Neuronal stem cell (in vitro differentiated cells): ENCODE data around the gene SCAMP3.

Source experiments
- DNase-seq: peaks from one replicate; pipeline ENCODE4 v3.0.0-alpha.2; 2013; ENCODE audit warnings: low spot score
- H2AFZ ChIP-seq: one replicate; pipeline ENCODE4 v1.6.1; 2013; ENCODE audit warnings: mild to moderate bottlenecking, low read length, inconsistent platforms
- H2AK5ac ChIP-seq: 2 replicates; pipeline ENCODE4 v1.6.1; 2013; ENCODE audit warnings: low read depth, mild to moderate bottlenecking, inconsistent platforms, low read length, moderate library complexity, mixed read lengths
- H2BK120ac ChIP-seq: 2 replicates; pipeline ENCODE4 v1.6.1; 2013; ENCODE audit warnings: low read depth, mild to moderate bottlenecking, inconsistent platforms, low read length, moderate library complexity, mixed read lengths
- H2BK12ac ChIP-seq: one replicate; pipeline ENCODE4 v1.6.1; 2013; ENCODE audit warnings: low read length, inconsistent platforms
- H2BK15ac ChIP-seq: 2 replicates; pipeline ENCODE4 v1.6.1; 2013; ENCODE audit warnings: mild to moderate bottlenecking, low read length, inconsistent platforms, mixed read lengths
- H2BK5ac ChIP-seq: one replicate; pipeline ENCODE4 v1.6.1; 2013; ENCODE audit warnings: inconsistent platforms, mild to moderate bottlenecking, low read length, moderate library complexity
- H3K14ac ChIP-seq: one replicate; pipeline ENCODE4 v1.6.1; 2013; ENCODE audit warnings: low read length, inconsistent platforms
- H3K18ac ChIP-seq: 2 replicates; pipeline ENCODE4 v1.6.1; 2013; ENCODE audit warnings: low read length, inconsistent platforms
- H3K23ac ChIP-seq: 2 replicates; pipeline ENCODE4 v1.6.1; 2013; ENCODE audit warnings: low read depth, mild to moderate bottlenecking, mixed read lengths, low read length, inconsistent platforms; ENCODE audit not compliant: poor library complexity
- H3K27ac ChIP-seq: replicated peaks from 3 replicates; pipeline ENCODE4 v1.5.1; 2013; ENCODE audit warnings: low read length, inconsistent platforms
- H3K27me3 ChIP-seq, 3 experiments: 2 replicates each; pipeline ENCODE4 v1.6.1; 2013; ENCODE audit warnings: low read length in 3 of 3, mild to moderate bottlenecking in 2 of 3, inconsistent platforms in 1 of 3, low read depth in 1 of 3, mixed read lengths in 1 of 3, moderate library complexity in 1 of 3; ENCODE audit not compliant: control insufficient read depth in 3 of 3, insufficient read depth in 3 of 3
- H3K36me3 ChIP-seq, 2 donors: replicated peaks in 1 of 2; 2 replicates each; pipeline ENCODE4 v1.6.1; 2013; ENCODE audit warnings: low read length in 2 of 2; ENCODE audit not compliant: control insufficient read depth in 2 of 2, insufficient read depth in 2 of 2
- H3K4ac ChIP-seq: 2 replicates; pipeline ENCODE4 v1.6.1; 2013; ENCODE audit warnings: inconsistent platforms, mild to moderate bottlenecking, low read length, moderate library complexity
- H3K4me1 ChIP-seq, 2 donors: 1 replicate in 1 of 2; 2 replicates in 1 of 2; pipeline ENCODE4 v1.6.1; 2013; ENCODE audit warnings: low read length in 2 of 2, low read depth in 1 of 2; ENCODE audit not compliant: control insufficient read depth in 2 of 2, insufficient read depth in 1 of 2
- H3K4me2 ChIP-seq: one replicate; pipeline ENCODE4 v1.6.1; 2013; ENCODE audit warnings: mild to moderate bottlenecking, low read length, inconsistent platforms; ENCODE audit not compliant: insufficient read depth, poor library complexity, severe bottlenecking
- H3K4me3 ChIP-seq, 2 donors: 2 replicates each; pipeline ENCODE4 v1.5.1; 2013; ENCODE audit warnings: low read length in 2 of 2, mild to moderate bottlenecking in 2 of 2, inconsistent platforms in 1 of 2, moderate library complexity in 1 of 2
- H3K79me1 ChIP-seq: one replicate; pipeline ENCODE4 v1.6.1; 2013; ENCODE audit warnings: low read depth, mild to moderate bottlenecking, inconsistent platforms, low read length, moderate library complexity
- H3K9ac ChIP-seq: one replicate; pipeline ENCODE4 v1.6.1; 2013; ENCODE audit warnings: mild to moderate bottlenecking, low read depth, low read length, inconsistent platforms; ENCODE audit not compliant: poor library complexity
- H3K9me3 ChIP-seq, 2 donors: replicated peaks in 1 of 2; 2 replicates each; pipeline versions ENCODE3 to v1.6.1; 2013; ENCODE audit warnings: low read length in 2 of 2, mild to moderate bottlenecking in 2 of 2, inconsistent platforms in 1 of 2, low read depth in 1 of 2, mixed read lengths in 1 of 2, moderate library complexity in 1 of 2; ENCODE audit not compliant: control insufficient read depth in 2 of 2, insufficient read depth in 1 of 2
- H4K8ac ChIP-seq: one replicate; pipeline ENCODE4 v1.6.1; 2013; ENCODE audit warnings: low read depth, mild to moderate bottlenecking, inconsistent platforms, low read length, moderate library complexity
- H4K91ac ChIP-seq: one replicate; pipeline ENCODE4 v1.6.1; 2013; ENCODE audit warnings: low read length, low read depth, mild to moderate bottlenecking, inconsistent platforms; ENCODE audit not compliant: poor library complexity
- WGBS, 2 donors: extraction: QIAGEN DNeasy Blood & Tissue Kit; methylation state at CpG; one replicate each; pipeline ENCODE4 v1.1.7; 2013; ENCODE audit warnings: missing lambda C conversion rate in 2 of 2, mixed read lengths in 1 of 2; ENCODE audit not compliant: insufficient read length in 2 of 2, insufficient replicate concordance in 1 of 2; ENCODE audit errors: extremely low coverage in 2 of 2; 5-methylcytosine and 5-hydroxymethylcytosine counted together

The SCAMP3 gene

DNA sequence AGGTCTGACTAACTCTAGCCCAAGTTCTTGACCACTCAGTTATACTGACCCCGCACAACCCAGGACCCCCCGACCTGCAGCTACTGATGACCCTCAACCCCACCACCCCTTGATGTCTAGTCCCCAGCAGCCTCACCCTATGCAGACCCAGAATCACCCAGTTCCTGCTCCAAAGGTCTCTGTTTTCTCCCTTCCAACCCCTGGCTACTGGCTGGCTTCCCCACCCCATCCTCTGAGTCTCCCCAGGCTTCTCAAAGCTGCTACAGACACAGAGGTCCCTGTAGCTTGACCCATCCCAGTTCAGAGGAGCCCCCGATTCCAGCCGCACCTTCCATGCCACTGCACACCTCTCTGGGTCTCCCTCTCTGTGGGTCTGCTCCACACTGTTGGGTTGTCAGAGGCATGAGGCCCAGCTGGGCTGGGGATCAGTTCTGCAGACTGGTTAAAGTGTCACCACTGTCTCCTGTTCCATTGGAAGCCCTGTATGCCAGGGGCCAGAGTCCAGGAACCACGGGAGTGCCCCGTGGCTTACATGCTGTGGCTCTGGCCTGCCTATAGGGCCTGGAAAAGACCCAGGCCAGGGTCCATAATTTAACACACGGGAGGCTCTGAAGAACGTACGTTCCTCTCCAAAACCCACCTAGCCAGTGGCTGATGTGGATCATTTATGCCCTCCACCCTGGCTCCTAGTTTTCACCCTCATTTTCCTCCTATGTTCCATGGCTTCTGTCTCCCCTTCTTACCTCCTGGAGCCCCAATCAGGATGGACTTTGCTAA is 38.6 kb upstream of the SCAMP3 start:
- DNase-seq: no peak
- Histone ChIP-seq H3K79me1 (no peaks in the 10 kb centered on the region), H2BK15ac (peak overlapping the region; percentile 88), H3K27ac (no peak overlapping the region), H3K9me3 (peaks cover 0 to 4% of the 10 kb centered on the region in 2 donors), H3K4me1 (peaks cover 0 to 2% of the 10 kb centered on the region in 2 donors), H3K14ac (no peak overlapping the region), H2BK12ac (peak overlapping the region; percentile 31), H3K4me2 (no peak overlapping the region), H3K18ac (peak overlapping the region; percentile 31), H3K23ac (no peak overlapping the region), H3K4me3 (no peak overlapping the region), H2AFZ (peak overlapping the region; percentile 49), H3K36me3 (no peaks in the 10 kb centered on the region), H4K91ac (no peak overlapping the region), H3K9ac (no peak overlapping the region), H4K8ac (no peak overlapping the region), H2AK5ac (peak overlapping the region; percentile 89), H3K27me3 (peaks cover 0 to 11% (median 6%) of the 10 kb centered on the region in 3 experiments), H2BK120ac (no peak overlapping the region), H3K4ac (no peak overlapping the region), H2BK5ac (no peak overlapping the region)
- no CpG with 5 or more reads among the region's 9 CpGs for WGBS, 2 donors

DNA sequence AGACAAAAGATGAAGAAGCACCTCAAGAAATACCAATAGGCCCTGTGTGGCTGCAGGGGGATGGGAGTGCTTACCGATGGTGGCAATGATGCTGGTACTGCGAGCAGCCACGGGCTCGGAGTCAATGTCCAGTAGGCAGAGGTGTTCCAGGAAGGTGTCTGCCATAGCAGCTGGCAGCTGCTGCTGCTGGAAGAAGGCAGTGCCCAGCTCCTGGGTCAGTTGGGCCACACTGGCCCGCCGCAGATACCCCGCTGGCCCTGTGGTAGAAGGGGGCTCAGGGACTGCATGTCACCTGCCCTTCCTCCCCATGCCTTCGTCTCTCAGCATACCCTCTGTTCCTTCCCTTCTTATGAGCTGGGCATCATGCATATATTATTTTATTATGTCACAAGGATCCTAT is 37.9 kb upstream of the SCAMP3 start:
- no CpG with 5 or more reads among the region's 8 CpGs for WGBS, 2 donors
- H3K18ac ChIP-seq: peak overlapping the region; percentile 19

GRCh38 chr1:155297384-155297783 is 35.2 kb upstream of the SCAMP3 start:
- Histone ChIP-seq H3K4me3 (no peak overlapping the region), H3K14ac (no peak overlapping the region), H3K4me2 (no peak overlapping the region), H3K27me3 (peaks cover 3 to 41% (median 24%) of the 10 kb centered on the region in 3 experiments), H3K4ac (no peak overlapping the region), H4K91ac (no peak overlapping the region), H2BK12ac (no peak overlapping the region), H3K36me3 (no peaks in the 10 kb centered on the region), H3K4me1 (peaks cover 2 to 3% of the 10 kb centered on the region in 2 donors), H3K9me3 (peaks cover 0 to 15% of the 10 kb centered on the region in 2 donors), H3K27ac (no peak overlapping the region), H2AFZ (peak overlapping the region; percentile 52), H3K9ac (no peak overlapping the region), H3K18ac (no peak overlapping the region), H2BK120ac (no peak overlapping the region), H2BK5ac (no peak overlapping the region), H2AK5ac (no peak overlapping the region), H2BK15ac (no peak overlapping the region), H3K23ac (no peak overlapping the region), H3K79me1 (no peaks in the 10 kb centered on the region), H4K8ac (no peak overlapping the region)
- DNase-seq: no peak
- WGBS, 2 donors: no CpG with 5 or more reads among the region's 7 CpGs

More for the DNA sequence above, 37.9 kb upstream of the SCAMP3 start:
- Histone ChIP-seq H3K4me2 (no peak overlapping the region), H3K23ac (no peak overlapping the region), H2BK5ac (no peak overlapping the region), H3K4ac (no peak overlapping the region), H2AFZ (no peak overlapping the region), H2BK120ac (no peak overlapping the region), H4K8ac (no peak overlapping the region), H3K79me1 (no peaks in the 10 kb centered on the region), H3K4me3 (no peak overlapping the region), H3K27me3 (peaks cover 0 to 18% (median 13%) of the 10 kb centered on the region in 3 experiments), H2BK12ac (no peak overlapping the region), H3K36me3 (no peaks in the 10 kb centered on the region), H4K91ac (no peak overlapping the region), H3K9ac (no peak overlapping the region), H2AK5ac (peak overlapping the region; percentile 79), H3K14ac (no peak overlapping the region), H3K9me3 (peaks cover 0 to 5% of the 10 kb centered on the region in 2 donors), H3K4me1 (peaks cover 2% of the 10 kb centered on the region in 2 donors), H3K27ac (no peak overlapping the region), H2BK15ac (no peak overlapping the region)
- no peak for DNase-seq

DNA sequence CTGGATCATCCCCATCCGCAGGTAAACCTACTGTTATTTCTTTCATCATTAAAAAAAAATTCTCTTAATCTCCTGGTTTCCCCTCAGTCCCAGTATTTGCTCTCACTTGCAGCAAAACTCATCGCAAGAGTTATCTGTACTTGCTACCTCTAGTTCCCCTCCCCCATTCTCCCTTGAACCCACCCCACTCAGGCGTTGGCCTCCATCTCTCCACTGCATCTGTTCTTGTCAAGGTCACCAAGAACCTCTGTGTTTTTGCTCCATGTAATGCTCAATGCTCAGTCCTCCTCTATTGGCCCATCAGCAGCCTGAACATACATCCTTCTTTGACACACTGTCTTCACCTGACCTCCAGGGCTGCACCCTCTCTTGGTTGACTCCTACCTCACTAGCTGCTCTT is 34.5 kb upstream of the SCAMP3 start:
- Histone ChIP-seq H4K8ac (no peak overlapping the region), H3K4me1 (peaks cover 2 to 3% of the 10 kb centered on the region in 2 donors), H3K23ac (no peak overlapping the region), H3K4me2 (no peak overlapping the region), H2BK15ac (no peak overlapping the region), H2BK120ac (no peak overlapping the region), H3K4ac (no peak overlapping the region), H2AK5ac (no peak overlapping the region), H3K14ac (no peak overlapping the region), H3K9ac (no peak overlapping the region), H4K91ac (no peak overlapping the region), H3K36me3 (no peaks in the 10 kb centered on the region), H2BK12ac (no peak overlapping the region), H3K79me1 (no peaks in the 10 kb centered on the region), H3K9me3 (peaks cover 0 to 15% of the 10 kb centered on the region in 2 donors), H3K4me3 (no peak overlapping the region), H3K27ac (no peak overlapping the region), H3K18ac (no peak overlapping the region), H2BK5ac (no peak overlapping the region), H3K27me3 (peaks cover 3 to 41% (median 24%) of the 10 kb centered on the region in 3 experiments), H2AFZ (no peak overlapping the region)
- DNase-seq: no peak
- WGBS, 2 donors: no CpG with 5 or more reads among the region's 3 CpGs
